Suprapubic skin (tissue), 3 donors: ENCODE results near the gene TSHZ2.

Source experiments
- EP300 ChIP-seq: sonication (generic); formaldehyde crosslinking; IDR thresholded peaks from one replicate; pipeline ENCODE4 v1.6.1; 2017; ENCODE audit warnings: antibody characterized with exemption
- TF ChIP-seq, protein P1 (sequence below), 2 donors: fragments of 200-600 bp in 1 of 2; fragments of 450-650 bp in 1 of 2; sonication (generic) in 1 of 2; IDR thresholded peaks; one replicate each; pipeline ENCODE4 v1.5.1; 2016 to 2019; ENCODE audit warnings: antibody characterized with exemption in 2 of 2, mild to moderate bottlenecking in 1 of 2, moderate library complexity in 1 of 2

DNA sequence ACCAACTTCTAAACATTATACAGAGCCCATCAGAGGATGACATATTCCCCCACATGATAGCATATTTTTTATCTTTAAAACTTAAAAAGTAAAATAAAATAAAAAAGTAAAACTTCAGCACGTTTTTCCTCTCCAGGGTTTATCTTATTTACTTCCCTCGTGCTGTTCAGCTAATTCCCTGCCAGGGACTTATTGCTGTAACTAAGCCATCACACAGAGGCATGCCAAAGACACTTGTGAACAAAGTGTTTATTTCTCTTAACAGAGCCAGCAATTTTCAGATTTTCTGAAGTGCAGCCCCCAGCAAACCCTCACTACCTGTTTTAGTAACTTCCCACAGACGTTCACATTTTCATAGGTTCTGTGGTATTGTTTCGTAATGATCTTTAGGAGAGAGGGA is 327.7 kb downstream of the TSHZ2 start:
- TF ChIP-seq, protein P1, sequence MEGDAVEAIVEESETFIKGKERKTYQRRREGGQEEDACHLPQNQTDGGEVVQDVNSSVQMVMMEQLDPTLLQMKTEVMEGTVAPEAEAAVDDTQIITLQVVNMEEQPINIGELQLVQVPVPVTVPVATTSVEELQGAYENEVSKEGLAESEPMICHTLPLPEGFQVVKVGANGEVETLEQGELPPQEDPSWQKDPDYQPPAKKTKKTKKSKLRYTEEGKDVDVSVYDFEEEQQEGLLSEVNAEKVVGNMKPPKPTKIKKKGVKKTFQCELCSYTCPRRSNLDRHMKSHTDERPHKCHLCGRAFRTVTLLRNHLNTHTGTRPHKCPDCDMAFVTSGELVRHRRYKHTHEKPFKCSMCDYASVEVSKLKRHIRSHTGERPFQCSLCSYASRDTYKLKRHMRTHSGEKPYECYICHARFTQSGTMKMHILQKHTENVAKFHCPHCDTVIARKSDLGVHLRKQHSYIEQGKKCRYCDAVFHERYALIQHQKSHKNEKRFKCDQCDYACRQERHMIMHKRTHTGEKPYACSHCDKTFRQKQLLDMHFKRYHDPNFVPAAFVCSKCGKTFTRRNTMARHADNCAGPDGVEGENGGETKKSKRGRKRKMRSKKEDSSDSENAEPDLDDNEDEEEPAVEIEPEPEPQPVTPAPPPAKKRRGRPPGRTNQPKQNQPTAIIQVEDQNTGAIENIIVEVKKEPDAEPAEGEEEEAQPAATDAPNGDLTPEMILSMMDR (IDR thresholded peaks at IDR 0.05): no peak
- TF ChIP-seq EP300: no peak
